Measurements from ENCODE around the gene BMPR1A.

The BMPR1A gene

GRCh38 chr10:86959737-86960002 lies 203.3 kb downstream of the BMPR1A start:
- no peak for DNase-seq

GRCh38 chr10:86960003-86960862 lies 203.8 kb downstream of the BMPR1A start:
- no peak for DNase-seq

GRCh38 chr10:86960863-86961434 lies 204.5 kb downstream of the BMPR1A start:
- no peak for DNase-seq

GRCh38 chr10:86961481-86962091 lies 205.2 kb downstream of the BMPR1A start:
- peak; percentile 45 for DNase-seq

- peak; percentile 36 for DNase-seq
Measured at GRCh38 chr10:86962136-86962980, 205.9 kb downstream of the BMPR1A start.

- DNase-seq: no peak
Measured at GRCh38 chr10:86962981-86963310, 206.5 kb downstream of the BMPR1A start.

GRCh38 chr10:86963341-86963919 lies 207.0 kb downstream of the BMPR1A start:
- peak; percentile 45 for DNase-seq

- no peak for DNase-seq
Measured at GRCh38 chr10:86964061-86964846, 207.8 kb downstream of the BMPR1A start.

- DNase-seq: peak; percentile 52
Measured at GRCh38 chr10:86964847-86965190, 208.4 kb downstream of the BMPR1A start.

GRCh38 chr10:86965986-86966654 lies 209.7 kb downstream of the BMPR1A start:
- peak; percentile 57 for DNase-seq

GRCh38 chr10:86967481-86967941 lies 211.1 kb downstream of the BMPR1A start:
- peak; percentile 55 for DNase-seq

- DNase-seq: peak; percentile 57
Measured at GRCh38 chr10:86968271-86968993, 212.0 kb downstream of the BMPR1A start, which contains the start of gene ADIRF. TSS of gene ADIRF (plus strand) at chr10:86968482. CDS start at chr10:86968545, 63 bp downstream.

- DNase-seq: no peak
Measured at GRCh38 chr10:86968994-86969355, 212.6 kb downstream of the BMPR1A start.

GRCh38 chr10:86969421-86970041 lies 213.1 kb downstream of the BMPR1A start:
- DNase-seq: peak; percentile 52

- peak; percentile 58 for DNase-seq
Measured at GRCh38 chr10:86970162-86970981, 214.0 kb downstream of the BMPR1A start.

- no peak for DNase-seq
Measured at GRCh38 chr10:86970982-86971231, 214.5 kb downstream of the BMPR1A start.

- DNase-seq: peak; percentile 89
Measured at GRCh38 chr10:86971232-86971991, 215.0 kb downstream of the BMPR1A start.

GRCh38 chr10:86972613-86973380 lies 216.4 kb downstream of the BMPR1A start:
- no peak for DNase-seq
